ENCODE measurements around the gene SLC9A2.

The SLC9A2 gene

DNA sequence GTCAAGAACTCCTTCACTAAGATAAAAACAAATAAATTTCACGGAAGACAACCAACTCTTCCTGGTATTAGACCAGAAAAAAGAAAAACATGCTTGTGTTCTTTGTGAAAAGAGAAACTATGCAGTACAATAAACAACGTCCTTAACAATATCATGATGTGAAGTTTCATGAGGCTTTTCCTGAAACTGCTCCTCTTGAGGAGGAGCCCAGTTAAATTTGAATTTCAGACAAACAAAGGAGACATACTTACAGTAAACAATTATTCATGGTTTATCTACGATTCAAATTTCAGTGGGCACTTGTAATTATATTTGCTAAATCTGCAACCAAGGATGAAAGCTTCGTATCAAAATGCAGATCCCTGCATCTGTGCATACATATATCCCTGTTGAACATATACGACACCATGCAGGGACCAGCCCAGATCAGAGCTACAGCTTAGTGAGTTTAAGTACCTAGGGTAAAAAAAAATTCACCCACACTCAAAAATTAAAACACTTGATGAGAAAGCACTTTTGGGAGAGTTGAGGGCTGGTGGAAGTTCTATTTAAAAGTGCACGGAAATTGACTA, 24.8 kb upstream of the SLC9A2 start:
- Histone ChIP-seq H4K8ac (ENCODE audit: low read depth, low read length) (no peak overlapping the region), H3K79me1 (ENCODE audit: low read depth, low read length) (no peaks in the 10 kb centered on the region), H3K27ac (replicated peaks; ENCODE audit: low read length) (no peak overlapping the region), H3K4me3 (ENCODE audit: low read length in 2 of 2) (no peak overlapping the region), H3K36me3 (replicated peaks in 1 of 2; ENCODE audit: control insufficient read depth in 2 of 2, insufficient read depth in 2 of 2, low read length in 2 of 2) (no peaks in the 10 kb centered on the region), H2BK120ac (ENCODE audit: low read depth, low read length) (no peak overlapping the region), H3K18ac (ENCODE audit: low read length) (no peak overlapping the region), H2BK5ac (ENCODE audit: low read length) (no peak overlapping the region), H3K9ac (ENCODE audit: low read depth, low read length, poor library complexity) (no peak overlapping the region), H3K4me2 (ENCODE audit: insufficient read depth, low read length, poor library complexity, severe bottlenecking) (no peak overlapping the region), H3K9me3 (replicated peaks in 1 of 2; ENCODE audit: control insufficient read depth in 2 of 2, insufficient read depth in 1 of 2, low read depth in 1 of 2, low read length in 2 of 2) (no peaks in the 10 kb centered on the region), H3K23ac (ENCODE audit: low read depth, low read length, poor library complexity) (no peak overlapping the region), H3K4me1 (ENCODE audit: control insufficient read depth in 2 of 2, insufficient read depth in 1 of 2, low read depth in 1 of 2, low read length in 2 of 2) (no peaks in the 10 kb centered on the region), H3K4ac (ENCODE audit: low read length) (no peak overlapping the region), H4K91ac (ENCODE audit: low read depth, low read length, poor library complexity) (no peak overlapping the region), H3K27me3 (ENCODE audit: control insufficient read depth in 3 of 3, insufficient read depth in 3 of 3, low read depth in 1 of 3, low read length in 3 of 3) (peaks cover 0 to 3% (median 0%) of the 10 kb centered on the region in 3 experiments), H3K14ac (ENCODE audit: low read length) (no peak overlapping the region), H2BK15ac (ENCODE audit: low read length) (no peak overlapping the region), H2AK5ac (ENCODE audit: low read depth, low read length) (no peak overlapping the region), H2BK12ac (ENCODE audit: low read length) (no peak overlapping the region), H2AFZ (ENCODE audit: low read length) (no peak overlapping the region)
- WGBS, 2 donors (ENCODE audit: extremely low coverage in 2 of 2, insufficient read length in 2 of 2, insufficient replicate concordance in 1 of 2) = no CpG with 5 or more reads among the region's 6 CpGs
- DNase-seq (ENCODE audit: low spot score) = no peak

DNA sequence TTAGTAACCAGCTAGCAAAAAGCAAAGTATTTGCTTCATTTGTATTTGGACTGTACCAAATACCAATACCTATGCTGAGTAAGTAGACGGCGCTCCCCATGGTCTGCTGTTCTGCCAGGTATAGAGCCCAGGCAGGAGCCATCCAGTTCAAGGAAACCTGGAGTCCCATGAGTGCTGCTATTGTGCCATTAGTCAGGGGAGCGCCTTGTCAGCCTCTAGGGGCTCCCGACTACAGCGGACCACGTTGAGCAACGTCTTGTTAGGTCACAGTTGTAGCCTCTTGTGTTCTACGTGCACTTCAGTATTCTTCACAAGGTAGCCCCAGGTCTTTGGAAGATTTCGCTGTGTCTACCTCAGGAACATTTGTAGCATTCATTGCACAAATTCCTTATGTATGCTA, 21.6 kb upstream of the SLC9A2 start:
- Histone ChIP-seq H3K4me2 (ENCODE audit: insufficient read depth, low read length, poor library complexity, severe bottlenecking) (no peak overlapping the region), H2BK5ac (ENCODE audit: low read length) (no peak overlapping the region), H2AFZ (ENCODE audit: low read length) (no peak overlapping the region), H3K79me1 (ENCODE audit: low read depth, low read length) (no peaks in the 10 kb centered on the region), H4K8ac (ENCODE audit: low read depth, low read length) (no peak overlapping the region), H3K27me3 (ENCODE audit: control insufficient read depth in 3 of 3, insufficient read depth in 3 of 3, low read depth in 1 of 3, low read length in 3 of 3) (peaks cover 0 to 3% (median 0%) of the 10 kb centered on the region in 3 experiments), H2BK15ac (ENCODE audit: low read length) (no peak overlapping the region), H3K36me3 (replicated peaks in 1 of 2; ENCODE audit: control insufficient read depth in 2 of 2, insufficient read depth in 2 of 2, low read length in 2 of 2) (no peaks in the 10 kb centered on the region), H3K27ac (replicated peaks; ENCODE audit: low read length) (no peak overlapping the region), H2AK5ac (ENCODE audit: low read depth, low read length) (no peak overlapping the region), H3K4me3 (ENCODE audit: low read length in 2 of 2) (no peak overlapping the region), H4K91ac (ENCODE audit: low read depth, low read length, poor library complexity) (no peak overlapping the region), H3K14ac (ENCODE audit: low read length) (no peak overlapping the region), H3K4me1 (ENCODE audit: control insufficient read depth in 2 of 2, insufficient read depth in 1 of 2, low read depth in 1 of 2, low read length in 2 of 2) (no peaks in the 10 kb centered on the region), H3K23ac (ENCODE audit: low read depth, low read length, poor library complexity) (no peak overlapping the region), H2BK120ac (ENCODE audit: low read depth, low read length) (no peak overlapping the region), H3K9ac (ENCODE audit: low read depth, low read length, poor library complexity) (no peak overlapping the region), H3K9me3 (replicated peaks in 1 of 2; ENCODE audit: control insufficient read depth in 2 of 2, insufficient read depth in 1 of 2, low read depth in 1 of 2, low read length in 2 of 2) (no peaks in the 10 kb centered on the region), H3K18ac (ENCODE audit: low read length) (no peak overlapping the region), H2BK12ac (ENCODE audit: low read length) (no peak overlapping the region), H3K4ac (ENCODE audit: low read length) (no peak overlapping the region)
- WGBS, 2 donors (ENCODE audit: extremely low coverage in 2 of 2, insufficient read length in 2 of 2, insufficient replicate concordance in 1 of 2) = no CpG with 5 or more reads among the region's 9 CpGs
- DNase-seq (ENCODE audit: low spot score) = no peak

DNA sequence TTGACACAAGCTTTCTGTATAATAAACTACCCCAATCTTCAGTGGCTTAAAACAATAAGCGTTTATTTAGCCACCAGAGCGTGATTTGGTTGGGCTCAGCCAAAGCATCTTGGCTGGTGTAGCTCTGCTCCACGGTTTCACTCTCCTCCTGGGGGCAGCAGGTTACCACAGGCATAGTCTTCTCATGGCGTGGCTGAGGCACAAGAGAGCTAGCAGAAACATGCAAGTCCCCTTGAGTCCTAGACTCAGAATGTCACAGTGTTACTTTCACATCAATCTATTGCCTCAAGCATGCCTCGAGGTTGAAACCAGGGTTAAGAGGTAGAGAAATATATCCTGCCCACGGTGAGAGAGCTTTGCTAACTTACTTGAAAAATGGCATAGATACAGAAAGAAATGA, 19.9 kb upstream of the SLC9A2 start:
- no peaks in the 10 kb centered on the region for H3K27me3 ChIP-seq (ENCODE audit: control insufficient read depth in 3 of 3, insufficient read depth in 3 of 3, low read depth in 1 of 3, low read length in 3 of 3)
- H3K9ac ChIP-seq (ENCODE audit: low read depth, low read length, poor library complexity) = no peak overlapping the region
- no peak overlapping the region for H2BK5ac ChIP-seq (ENCODE audit: low read length)
- no peak for DNase-seq (ENCODE audit: low spot score)
- no peak overlapping the region for H3K4me3 ChIP-seq (ENCODE audit: low read length in 2 of 2)
- no peak overlapping the region for H4K91ac ChIP-seq (ENCODE audit: low read depth, low read length, poor library complexity)
- H2AK5ac ChIP-seq (ENCODE audit: low read depth, low read length) = no peak overlapping the region
- no peak overlapping the region for H3K27ac ChIP-seq (replicated peaks; ENCODE audit: low read length)
- WGBS, 2 donors (ENCODE audit: extremely low coverage in 2 of 2, insufficient read length in 2 of 2, insufficient replicate concordance in 1 of 2) = no CpG with 5 or more reads among the region's 6 CpGs
- no peak overlapping the region for H2BK120ac ChIP-seq (ENCODE audit: low read depth, low read length)
- H2BK15ac ChIP-seq (ENCODE audit: low read length) = no peak overlapping the region
- no peak overlapping the region for H3K18ac ChIP-seq (ENCODE audit: low read length)
- no peak overlapping the region for H3K23ac ChIP-seq (ENCODE audit: low read depth, low read length, poor library complexity)
- no peaks in the 10 kb centered on the region for H3K9me3 ChIP-seq (replicated peaks in 1 of 2; ENCODE audit: control insufficient read depth in 2 of 2, insufficient read depth in 1 of 2, low read depth in 1 of 2, low read length in 2 of 2)
- H3K79me1 ChIP-seq (ENCODE audit: low read depth, low read length) = no peaks in the 10 kb centered on the region
- no peak overlapping the region for H2AFZ ChIP-seq (ENCODE audit: low read length)
- no peaks in the 10 kb centered on the region for H3K4me1 ChIP-seq (ENCODE audit: control insufficient read depth in 2 of 2, insufficient read depth in 1 of 2, low read depth in 1 of 2, low read length in 2 of 2)
- H3K36me3 ChIP-seq (replicated peaks in 1 of 2; ENCODE audit: control insufficient read depth in 2 of 2, insufficient read depth in 2 of 2, low read length in 2 of 2) = no peaks in the 10 kb centered on the region
- no peak overlapping the region for H4K8ac ChIP-seq (ENCODE audit: low read depth, low read length)
- H3K4ac ChIP-seq (ENCODE audit: low read length) = no peak overlapping the region
- H3K4me2 ChIP-seq (ENCODE audit: insufficient read depth, low read length, poor library complexity, severe bottlenecking) = no peak overlapping the region
- H3K14ac ChIP-seq (ENCODE audit: low read length) = no peak overlapping the region
- H2BK12ac ChIP-seq (ENCODE audit: low read length) = no peak overlapping the region

DNA sequence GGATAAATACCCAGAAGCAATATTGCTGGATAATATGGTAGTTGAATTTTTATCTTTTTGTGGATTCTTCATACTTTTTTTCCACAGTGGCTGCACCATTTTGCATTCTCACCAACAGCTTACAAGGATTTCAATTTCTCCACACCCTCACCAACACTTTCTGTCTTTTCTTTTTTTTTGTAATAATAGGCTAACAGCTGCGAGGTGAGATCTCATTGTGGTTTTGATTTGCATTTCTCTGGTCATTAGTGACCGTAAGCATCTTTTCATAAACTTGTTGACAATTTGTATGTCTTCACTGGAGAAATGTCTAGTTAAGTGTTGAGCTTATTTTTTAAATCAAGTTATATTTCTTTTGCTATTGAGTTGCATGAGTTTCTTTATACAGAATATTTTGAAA, 17.6 kb upstream of the SLC9A2 start:
- Histone ChIP-seq H4K8ac (ENCODE audit: low read depth, low read length) (no peak overlapping the region), H3K4me2 (ENCODE audit: insufficient read depth, low read length, poor library complexity, severe bottlenecking) (no peak overlapping the region), H3K14ac (ENCODE audit: low read length) (no peak overlapping the region), H3K27ac (replicated peaks; ENCODE audit: low read length) (no peak overlapping the region), H3K9me3 (replicated peaks in 1 of 2; ENCODE audit: control insufficient read depth in 2 of 2, insufficient read depth in 1 of 2, low read depth in 1 of 2, low read length in 2 of 2) (no peaks in the 10 kb centered on the region), H3K36me3 (replicated peaks in 1 of 2; ENCODE audit: control insufficient read depth in 2 of 2, insufficient read depth in 2 of 2, low read length in 2 of 2) (no peaks in the 10 kb centered on the region), H3K9ac (ENCODE audit: low read depth, low read length, poor library complexity) (no peak overlapping the region), H3K4me3 (ENCODE audit: low read length in 2 of 2) (no peak overlapping the region), H2BK5ac (ENCODE audit: low read length) (no peak overlapping the region), H3K18ac (ENCODE audit: low read length) (no peak overlapping the region), H2AFZ (ENCODE audit: low read length) (no peak overlapping the region), H3K23ac (ENCODE audit: low read depth, low read length, poor library complexity) (no peak overlapping the region), H2BK15ac (ENCODE audit: low read length) (no peak overlapping the region), H2BK120ac (ENCODE audit: low read depth, low read length) (no peak overlapping the region), H3K27me3 (ENCODE audit: control insufficient read depth in 3 of 3, insufficient read depth in 3 of 3, low read depth in 1 of 3, low read length in 3 of 3) (no peaks in the 10 kb centered on the region), H3K4me1 (ENCODE audit: control insufficient read depth in 2 of 2, insufficient read depth in 1 of 2, low read depth in 1 of 2, low read length in 2 of 2) (peaks cover 0 to 2% of the 10 kb centered on the region in 2 donors), H4K91ac (ENCODE audit: low read depth, low read length, poor library complexity) (no peak overlapping the region), H3K79me1 (ENCODE audit: low read depth, low read length) (no peaks in the 10 kb centered on the region), H2AK5ac (ENCODE audit: low read depth, low read length) (no peak overlapping the region), H2BK12ac (ENCODE audit: low read length) (no peak overlapping the region), H3K4ac (ENCODE audit: low read length) (no peak overlapping the region)
- no CpG with 5 or more reads among the region's 2 CpGs for WGBS, 2 donors (ENCODE audit: extremely low coverage in 2 of 2, insufficient read length in 2 of 2, insufficient replicate concordance in 1 of 2)
- no peak for DNase-seq (ENCODE audit: low spot score)

Measured in neuronal stem cell (in vitro differentiated cells).